T-cell (primary cell): ENCODE measurements around the gene MRPL54. TPM values are rescaled to one million over a fixed set of nuclear protein-coding genes. Genes with fewer than 3 reads are reported as not detected.

ENCODE experiments used
- ATAC-seq, 4 experiments: fragments of 200-7000 bp in 3 of 4; fragments of 150-1000 bp in 1 of 4; cut with Tn5 transposase; replicated peaks in 1 of 4; 1 replicate in 3 of 4; 2 replicates in 1 of 4; pipeline ENCODE4 v1.10.0; 2021; ENCODE audit warnings: moderate library complexity in 3 of 4, mild to moderate bottlenecking in 2 of 4, moderate number of reproducible peaks in 1 of 4
- CTCF ChIA-PET, 2 donors: fragments of 300-600 bp; sonication (Branson Sonifier 250); formaldehyde crosslinking; loops; one replicate each; lab custom pipeline; 2022; ENCODE audit warnings: antibody characterized with exemption in 2 of 2; lab: Charles Lee
- POLR2A ChIA-PET, 2 donors: fragments of 300-600 bp; sonication (Branson Sonifier 250); formaldehyde crosslinking; loops; one replicate each; lab custom pipeline; 2022; ENCODE audit warnings: antibody characterized with exemption in 2 of 2; lab: Charles Lee
- DNase-seq, 35 experiments: peaks; one replicate each; pipeline versions ENCODE4 v3.0.0 to v3.0.0-alpha.2; 2013 to 2023
- H3K27ac ChIP-seq: one replicate; pipeline ENCODE4 v1.5.1; 2013; ENCODE audit warnings: low read length
- H3K27me3 ChIP-seq, 2 experiments: replicated peaks in 1 of 2; 1 replicate in 1 of 2; 2 replicates in 1 of 2; pipeline versions ENCODE4 v1.6.1 to v1.7.0; 2013; ENCODE audit warnings: low read length in 1 of 2, mixed read lengths in 1 of 2; ENCODE audit not compliant: control insufficient read depth in 2 of 2, insufficient read depth in 2 of 2; ENCODE audit errors: extremely low read depth in 1 of 2
- H3K36me3 ChIP-seq, 2 donors: 1 replicate in 1 of 2; 2 replicates in 1 of 2; pipeline versions ENCODE4 v1.6.1 to v1.7.0; 2013; ENCODE audit warnings: low read length in 1 of 2; ENCODE audit not compliant: control insufficient read depth in 2 of 2, insufficient read depth in 1 of 2; ENCODE audit errors: extremely low read depth in 1 of 2
- H3K4me1 ChIP-seq, 2 experiments: 1 replicate in 1 of 2; 2 replicates in 1 of 2; pipeline versions ENCODE4 v1.6.1 to v1.7.0; 2013; ENCODE audit warnings: low read length in 2 of 2, mixed read lengths in 1 of 2; ENCODE audit not compliant: insufficient read depth in 2 of 2, control insufficient read depth in 1 of 2; ENCODE audit errors: extremely low read depth in 1 of 2
- H3K4me3 ChIP-seq, 2 donors: 1 replicate in 1 of 2; 2 replicates in 1 of 2; pipeline versions ENCODE4 v1.5.1 to v1.7.0; 2013; ENCODE audit warnings: mild to moderate bottlenecking in 2 of 2, low read length in 1 of 2, moderate library complexity in 1 of 2; ENCODE audit not compliant: control insufficient read depth in 1 of 2; ENCODE audit errors: extremely low read depth in 1 of 2
- H3K9me3 ChIP-seq: 2 replicates; pipeline ENCODE4 v1.7.0; 2013
- H3K27ac Mint-ChIP-seq, 2 donors: one replicate each; pipeline ENCODE4 v1.8.0; 2020 to 2021; ENCODE audit warnings: mild to moderate bottlenecking in 2 of 2, mixed read lengths in 2 of 2
- H3K27me3 Mint-ChIP-seq, 2 donors: one replicate each; pipeline ENCODE4 v1.8.0; 2021 to 2022; ENCODE audit warnings: mixed read lengths in 2 of 2
- H3K36me3 Mint-ChIP-seq: one replicate; pipeline ENCODE4 v1.8.0; 2021; ENCODE audit warnings: mixed read lengths
- H3K4me1 Mint-ChIP-seq, 3 donors: one replicate each; pipeline ENCODE4 v1.8.0; 2020 to 2022; ENCODE audit warnings: mixed read lengths in 3 of 3, mild to moderate bottlenecking in 1 of 3
- H3K4me3 Mint-ChIP-seq, 3 donors: one replicate each; pipeline ENCODE4 v1.8.0; 2020 to 2022; ENCODE audit warnings: mild to moderate bottlenecking in 3 of 3, mixed read lengths in 3 of 3, moderate library complexity in 3 of 3
- H3K9me3 Mint-ChIP-seq, 3 donors: one replicate each; pipeline ENCODE4 v1.8.0; 2020 to 2022; ENCODE audit warnings: mixed read lengths in 3 of 3
- WGBS: methylation state at CpG from one replicate; pipeline ENCODE4 v1.1.5; 2013; ENCODE audit warnings: missing lambda C conversion rate; ENCODE audit not compliant: insufficient coverage; 5-methylcytosine and 5-hydroxymethylcytosine counted together
- total RNA-seq, 35 experiments: library from RNA in 6 of 35; stranded (reverse) in 6 of 35; fragments of 120-200 nt in 1 of 35; gene quantifications; one replicate each; pipeline versions ENCODE4 v1.2.1 to v1.2.4 and lab custom pipeline; 2013 to 2026

Gene MRPL54
- total RNA-seq, 5 donors from 2014 or later (not counting 1 experiment from before 2014, with no cell fraction given): 46.9 to 77.8 (median 52.2) TPM

DNA sequence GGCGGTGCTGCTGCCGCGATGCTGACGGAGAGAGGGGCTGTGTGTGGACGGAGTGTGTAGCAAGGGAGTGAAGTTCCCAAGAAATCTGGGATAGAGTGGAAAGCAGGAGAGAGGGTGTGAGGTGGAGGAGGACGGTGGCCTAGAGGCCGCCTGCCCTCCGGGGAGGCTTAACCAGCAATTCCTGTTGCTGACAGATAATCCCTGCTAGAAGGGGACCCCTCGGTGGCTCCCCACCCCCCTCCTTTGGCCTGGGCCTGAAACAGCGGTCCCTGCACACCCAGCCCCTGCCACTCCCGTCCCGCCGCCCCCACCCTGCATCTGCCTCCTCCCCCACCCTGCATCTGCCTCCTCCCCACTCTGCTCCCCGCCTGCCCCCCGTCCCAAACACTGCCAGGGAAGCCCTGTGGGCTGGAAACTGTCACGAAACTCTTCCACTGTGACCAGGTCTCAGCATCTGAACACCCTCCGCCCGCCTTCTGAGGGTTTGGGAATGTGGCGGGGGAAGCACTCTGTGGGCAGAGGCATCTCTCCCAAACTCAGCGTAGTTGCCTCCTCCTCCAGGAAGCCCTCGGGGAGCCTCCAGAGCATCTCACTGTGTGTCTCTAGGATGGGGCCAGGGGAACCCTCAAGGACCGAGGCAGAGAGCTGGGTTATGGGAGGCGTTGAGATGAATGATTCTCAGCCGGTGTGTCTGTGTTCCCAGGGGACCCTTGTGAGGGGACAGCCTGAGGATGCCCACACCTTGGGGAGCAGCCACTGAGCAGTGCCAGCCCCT lies 40.8 kb downstream of the MRPL54 start:
- 100% methylated on average over 3 of the region's 24 CpGs for WGBS
- Mint-ChIP-seq H3K4me3 (no peak overlapping the region), H3K9me3 (no peaks in the 10 kb centered on the region), H3K36me3 (no peaks in the 10 kb centered on the region), H3K4me1 (peaks cover 16 to 44% (median 23%) of the 10 kb centered on the region in 3 donors), H3K27ac (no peak overlapping the region), H3K27me3 (no peaks in the 10 kb centered on the region)
- Histone ChIP-seq H3K36me3 (no peaks in the 10 kb centered on the region), H3K27ac (no peak overlapping the region), H3K27me3 (peaks cover 0 to 4% of the 10 kb centered on the region in 2 experiments), H3K4me3 (no peak overlapping the region), H3K4me1 (peaks cover 24 to 65% of the 10 kb centered on the region in 2 experiments), H3K9me3 (no peaks in the 10 kb centered on the region)
- DNase-seq: no peak
- ATAC-seq: no peak
- CTCF ChIA-PET: no interaction called here
- POLR2A ChIA-PET: no interaction called here

DNA sequence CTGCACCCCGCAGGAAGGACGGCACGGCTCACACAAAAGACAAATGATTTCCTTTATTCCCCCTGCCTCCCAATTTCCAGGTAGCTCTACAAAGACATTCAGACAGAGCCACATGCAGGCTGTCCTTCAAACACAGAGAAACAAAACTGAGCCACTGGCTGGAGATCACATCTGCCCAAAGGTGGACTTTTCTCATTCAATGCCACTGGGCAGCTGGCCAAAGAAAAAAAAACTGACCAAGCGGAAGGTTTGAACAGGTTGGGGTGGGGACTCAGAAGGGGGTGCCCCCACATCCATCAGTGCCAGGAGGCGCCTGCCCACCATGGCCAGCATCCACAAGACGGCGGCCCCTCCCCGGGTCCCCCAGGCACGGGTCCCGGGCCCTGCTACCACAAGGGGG lies 41.5 kb downstream of the MRPL54 start:
- no peaks in the 10 kb centered on the region for H3K9me3 Mint-ChIP-seq
- no peak overlapping the region for H3K27ac ChIP-seq
- H3K27ac Mint-ChIP-seq: peak overlapping the region; percentile 31 to 64
- ChIA-PET CTCF (no interaction called here), POLR2A (interaction anchor here in 1 of 2 donors (0.6 kb wide), 1 partner anchor 456 kb away, joined by 3 read pairs; no protein-coding TSS in a partner anchor)
- H3K4me3 Mint-ChIP-seq: no peak overlapping the region
- no peaks in the 10 kb centered on the region for H3K27me3 Mint-ChIP-seq
- H3K36me3 Mint-ChIP-seq: no peaks in the 10 kb centered on the region
- no peaks in the 10 kb centered on the region for H3K36me3 ChIP-seq
- DNase-seq (no peak), ATAC-seq (no peak)
- H3K4me1 ChIP-seq: peaks cover 21 to 59% of the 10 kb centered on the region in 2 experiments
- no peaks in the 10 kb centered on the region for H3K9me3 ChIP-seq
- H3K27me3 ChIP-seq: peaks cover 0 to 4% of the 10 kb centered on the region in 2 experiments
- WGBS: 86% methylated on average over 8 of the region's 10 CpGs
- peaks cover 13 to 44% (median 21%) of the 10 kb centered on the region in 3 donors for H3K4me1 Mint-ChIP-seq
- H3K4me3 ChIP-seq: no peak overlapping the region

DNA sequence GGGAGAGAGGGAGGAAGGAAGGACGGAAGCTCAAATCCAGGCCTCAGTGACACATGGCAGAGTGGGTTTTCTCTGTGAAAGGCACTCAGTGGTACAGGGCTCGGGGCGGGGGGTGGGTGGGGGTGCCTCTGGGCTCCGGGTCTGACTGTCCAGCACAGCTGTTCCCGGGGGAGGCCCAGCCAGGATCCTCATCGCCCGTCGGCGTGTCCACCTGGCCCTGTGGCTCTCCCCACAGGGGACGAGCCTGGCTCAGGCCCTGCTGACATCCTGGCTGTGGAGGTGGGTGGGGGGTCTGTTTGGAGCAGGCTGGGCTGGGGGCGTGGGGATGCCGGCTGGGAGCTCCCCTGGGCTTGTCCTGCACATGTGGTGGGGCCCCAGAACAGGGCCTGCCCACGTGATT lies 41.9 kb downstream of the MRPL54 start:
- no peaks in the 10 kb centered on the region for H3K36me3 ChIP-seq
- peaks cover 0 to 4% of the 10 kb centered on the region in 2 experiments for H3K27me3 ChIP-seq
- DNase-seq (no peak), ATAC-seq (no peak)
- WGBS: 97% methylated on average over 9 of the region's 13 CpGs
- no peaks in the 10 kb centered on the region for H3K27me3 Mint-ChIP-seq
- H3K9me3 ChIP-seq: no peaks in the 10 kb centered on the region
- no peaks in the 10 kb centered on the region for H3K9me3 Mint-ChIP-seq
- POLR2A ChIA-PET: interaction anchor here in 1 of 2 donors (0.6 kb wide), 1 partner anchor 457 kb away, joined by 3 read pairs; no protein-coding TSS in a partner anchor
- H3K4me1 ChIP-seq: peaks cover 18 to 54% of the 10 kb centered on the region in 2 experiments
- H3K4me3 Mint-ChIP-seq: no peak overlapping the region
- no peak overlapping the region for H3K27ac ChIP-seq
- H3K27ac Mint-ChIP-seq: no peak overlapping the region
- CTCF ChIA-PET: no interaction called here
- no peaks in the 10 kb centered on the region for H3K36me3 Mint-ChIP-seq
- H3K4me3 ChIP-seq: no peak overlapping the region
- peaks cover 9 to 44% (median 17%) of the 10 kb centered on the region in 3 donors for H3K4me1 Mint-ChIP-seq

DNA sequence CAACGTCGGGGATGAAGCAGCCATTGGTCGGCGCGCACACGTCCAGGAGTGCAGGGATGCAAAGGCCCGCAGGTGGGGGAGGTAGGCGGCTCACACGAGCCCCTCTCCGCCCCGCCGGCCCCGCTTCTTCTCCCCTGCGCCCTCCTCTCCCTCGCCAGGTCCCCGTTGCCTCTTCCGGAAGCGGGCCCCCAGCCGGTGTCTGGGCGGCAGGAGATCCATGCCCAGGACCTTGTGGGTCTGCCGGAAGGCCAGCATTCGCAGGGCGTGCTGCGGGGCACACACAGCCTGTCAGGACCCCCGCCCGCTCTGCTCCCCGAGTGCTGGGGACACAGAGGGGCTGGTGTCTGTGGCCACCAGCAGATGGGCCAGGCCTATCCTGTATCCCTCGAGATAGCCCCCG lies 43.4 kb downstream of the MRPL54 start:
- H3K27ac ChIP-seq: no peak overlapping the region
- Mint-ChIP-seq H3K4me1 (peaks cover 7 to 45% (median 14%) of the 10 kb centered on the region in 3 donors), H3K27me3 (no peaks in the 10 kb centered on the region), H3K9me3 (no peaks in the 10 kb centered on the region), H3K4me3 (no peak overlapping the region), H3K36me3 (no peaks in the 10 kb centered on the region), H3K27ac (no peak overlapping the region)
- WGBS: 95% methylated on average over 29 of the region's 29 CpGs
- H3K4me3 ChIP-seq: no peak overlapping the region
- H3K4me1 ChIP-seq: peaks cover 11 to 48% of the 10 kb centered on the region in 2 experiments
- no peak for DNase-seq
- ATAC-seq: no peak
- H3K9me3 ChIP-seq: no peaks in the 10 kb centered on the region
- H3K27me3 ChIP-seq: peaks cover 0 to 4% of the 10 kb centered on the region in 2 experiments
- POLR2A ChIA-PET: no interaction called here
- CTCF ChIA-PET: interaction anchor here in 1 of 2 donors (0.6 kb wide), 1 partner anchor 105 kb away, joined by 3 read pairs; no protein-coding TSS in a partner anchor
- H3K36me3 ChIP-seq: no peaks in the 10 kb centered on the region

DNA sequence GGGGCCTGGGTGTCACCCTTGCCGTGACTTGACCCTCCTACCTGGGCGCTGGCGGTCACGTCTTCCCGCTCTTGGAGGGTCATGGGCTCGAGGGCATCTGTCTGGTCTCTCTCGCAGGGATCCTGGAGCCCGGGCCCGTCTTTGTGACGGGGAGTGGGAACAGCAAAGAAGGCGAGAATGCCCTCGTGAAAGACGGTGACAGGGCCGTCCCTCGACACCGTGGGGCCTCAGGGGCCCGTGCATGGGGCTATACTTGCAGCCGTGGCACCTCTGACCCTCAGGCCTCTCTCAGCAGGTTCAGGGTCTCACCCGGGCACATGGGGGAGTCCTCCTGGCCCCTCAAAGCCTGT lies 44.6 kb downstream of the MRPL54 start:
- peaks cover 2 to 43% (median 8%) of the 10 kb centered on the region in 3 donors for H3K4me1 Mint-ChIP-seq
- ChIA-PET POLR2A (no interaction called here), CTCF (no interaction called here)
- DNase-seq (no peak), ATAC-seq (no peak)
- no peaks in the 10 kb centered on the region for H3K27me3 Mint-ChIP-seq
- H3K9me3 ChIP-seq: no peaks in the 10 kb centered on the region
- no peak overlapping the region for H3K27ac ChIP-seq
- no peak overlapping the region for H3K27ac Mint-ChIP-seq
- no peak overlapping the region for H3K4me3 ChIP-seq
- H3K9me3 Mint-ChIP-seq: no peaks in the 10 kb centered on the region
- no peaks in the 10 kb centered on the region for H3K27me3 ChIP-seq
- H3K4me3 Mint-ChIP-seq: no peak overlapping the region
- no peaks in the 10 kb centered on the region for H3K36me3 ChIP-seq
- H3K4me1 ChIP-seq: peaks cover 2 to 48% of the 10 kb centered on the region in 2 experiments
- WGBS: 88% methylated on average over 19 of the region's 19 CpGs
- no peaks in the 10 kb centered on the region for H3K36me3 Mint-ChIP-seq

DNA sequence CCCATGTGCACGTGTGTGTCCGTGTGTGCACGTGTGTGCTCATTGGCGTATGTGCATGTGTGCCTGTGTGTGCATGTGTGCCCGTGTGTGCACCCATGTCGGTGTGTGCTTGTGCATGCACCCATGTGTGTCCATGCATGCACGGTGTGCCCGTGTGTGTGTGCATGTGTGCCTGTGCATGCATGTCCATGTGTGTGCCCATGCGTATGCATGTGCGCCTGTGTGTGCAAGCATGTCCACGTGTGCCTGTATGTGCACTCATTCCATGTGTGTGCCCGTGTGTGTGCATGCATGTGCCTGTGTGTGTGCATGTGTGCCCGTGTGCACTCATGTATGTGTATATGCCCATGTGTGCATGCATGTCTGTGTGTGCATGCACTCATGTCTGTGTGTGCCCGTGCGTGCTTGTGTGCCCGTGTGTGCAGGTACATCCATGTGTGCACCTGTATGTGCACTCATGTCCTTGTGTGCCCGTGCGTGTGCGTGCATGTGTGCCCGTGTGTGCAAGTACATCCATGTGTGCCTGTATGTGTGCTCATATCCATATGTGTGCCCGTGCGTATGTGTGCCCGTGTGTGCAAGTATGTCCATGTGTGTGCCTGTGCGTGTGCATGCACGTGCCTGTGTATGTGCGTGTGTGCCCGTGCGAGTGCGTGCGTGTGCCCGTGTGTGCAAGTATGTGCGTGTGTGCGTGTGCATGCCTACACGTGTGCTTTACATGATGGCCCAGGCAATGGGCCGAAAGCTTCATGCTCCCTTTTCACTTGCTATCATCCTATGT lies 45.3 kb downstream of the MRPL54 start:
- ChIA-PET CTCF (no interaction called here), POLR2A (no interaction called here)
- WGBS: 97% methylated on average over 35 of the region's 35 CpGs
- Mint-ChIP-seq H3K27me3 (no peaks in the 10 kb centered on the region), H3K27ac (no peak overlapping the region), H3K4me1 (peaks cover 9 to 47% (median 14%) of the 10 kb centered on the region in 3 donors), H3K36me3 (no peaks in the 10 kb centered on the region), H3K4me3 (no peak overlapping the region), H3K9me3 (no peaks in the 10 kb centered on the region)
- Histone ChIP-seq H3K36me3 (no peaks in the 10 kb centered on the region), H3K27me3 (no peaks in the 10 kb centered on the region), H3K4me1 (peaks cover 7 to 51% of the 10 kb centered on the region in 2 experiments), H3K27ac (no peak overlapping the region), H3K4me3 (no peak overlapping the region), H3K9me3 (no peaks in the 10 kb centered on the region)
- no peak for DNase-seq
- no peak for ATAC-seq
